GM23338 (cell line): ENCODE results near the gene SELENOO. TPM values are rescaled to one million over a fixed set of nuclear protein-coding genes. Genes with fewer than 3 reads are reported as not detected.

ENCODE experiments used
- ATAC-seq: fragments of 200-7000 bp; cut with Tn5 transposase; 3 replicates; pipeline ENCODE4 v1.9.1; 2020
- DNase-seq: peaks from one replicate; pipeline ENCODE4 v3.0.0-alpha.2; 2015; ENCODE audit warnings: low spot score
- H2AFZ ChIP-seq: fragments of 200-600 bp; sonication (generic); 2 replicates; pipeline ENCODE4 v1.8.0; 2016; ENCODE audit warnings: antibody characterized with exemption, mild to moderate bottlenecking, moderate library complexity
- H3F3A ChIP-seq: fragments of 200-600 bp; sonication (generic); replicated peaks from 2 replicates; pipeline ENCODE4 v1.8.0; 2017; ENCODE audit warnings: antibody characterized with exemption, mixed run types, low read depth
- H3K27ac ChIP-seq: fragments of 200-600 bp; sonication (generic); 2 replicates; pipeline ENCODE4 v1.6.1; 2016; ENCODE audit warnings: low read depth
- H3K27me3 ChIP-seq: fragments of 200-600 bp; sonication (generic); 2 replicates; pipeline ENCODE4 v1.8.0; 2016; ENCODE audit warnings: mild to moderate bottlenecking, mixed run types, moderate library complexity; ENCODE audit not compliant: insufficient read depth
- H3K36me3 ChIP-seq: fragments of 200-600 bp; sonication (generic); 2 replicates; pipeline ENCODE4 v1.8.0; 2016; ENCODE audit warnings: mild to moderate bottlenecking; ENCODE audit not compliant: insufficient read depth
- H3K4me1 ChIP-seq: fragments of 200-600 bp; sonication (generic); 2 replicates; pipeline ENCODE4 v1.8.0; 2016; ENCODE audit warnings: mild to moderate bottlenecking, moderate library complexity; ENCODE audit not compliant: insufficient read depth
- H3K4me2 ChIP-seq: fragments of 200-600 bp; sonication (generic); 2 replicates; pipeline ENCODE4 v1.7.1; 2017; ENCODE audit warnings: mixed run types
- H3K4me3 ChIP-seq: fragments of 200-600 bp; sonication (generic); 2 replicates; pipeline ENCODE4 v1.6.1; 2016; ENCODE audit warnings: mixed run types
- H3K79me2 ChIP-seq: fragments of 200-600 bp; sonication (generic); replicated peaks from 2 replicates; pipeline ENCODE4 v1.8.0; 2017; ENCODE audit warnings: mild to moderate bottlenecking; ENCODE audit not compliant: insufficient read depth
- H3K9me2 ChIP-seq: fragments of 200-600 bp; sonication (generic); 2 replicates; pipeline ENCODE4 v1.8.0; 2017; ENCODE audit not compliant: insufficient read depth
- H4K20me1 ChIP-seq: fragments of 200-600 bp; sonication (generic); replicated peaks from 2 replicates; pipeline ENCODE4 v1.8.0; 2017; ENCODE audit warnings: mild to moderate bottlenecking; ENCODE audit not compliant: insufficient read depth
- H3K27ac Mint-ChIP-seq: 2 replicates; pipeline ENCODE4 v1.8.0; 2020; ENCODE audit warnings: inconsistent platforms, mild to moderate bottlenecking, moderate library complexity, mixed read lengths
- H3K27me3 Mint-ChIP-seq: 3 replicates; pipeline ENCODE4 v1.8.0; 2022; ENCODE audit warnings: low read depth, mild to moderate bottlenecking, moderate library complexity, mixed read lengths, inconsistent platforms; ENCODE audit not compliant: insufficient read depth, poor library complexity
- H3K36me3 Mint-ChIP-seq: 3 replicates; pipeline ENCODE4 v1.8.0; 2021; ENCODE audit warnings: low read depth, mild to moderate bottlenecking, inconsistent platforms, moderate library complexity, mixed read lengths
- H3K4me1 Mint-ChIP-seq: 3 replicates; pipeline ENCODE4 v1.8.0; 2020; ENCODE audit warnings: mild to moderate bottlenecking, inconsistent platforms, mixed read lengths
- H3K4me3 Mint-ChIP-seq: 3 replicates; pipeline ENCODE4 v1.8.0; 2021; ENCODE audit warnings: moderate library complexity, mild to moderate bottlenecking, inconsistent platforms, mixed read lengths
- H3K9me3 Mint-ChIP-seq: 3 replicates; pipeline ENCODE4 v1.8.0; 2020; ENCODE audit warnings: moderate library complexity, mild to moderate bottlenecking, inconsistent platforms, mixed read lengths
- CREB1 ChIP-seq: fragments of 250-450 bp; sonication (Bioruptor Pico); IDR thresholded peaks from 2 replicates; pipeline ENCODE4 v1.5.0; 2020; ENCODE audit warnings: low read depth, mild to moderate bottlenecking, moderate library complexity
- NANOG ChIP-seq: IDR thresholded peaks from 2 replicates; pipeline ENCODE4 v1.6.1; 2016; ENCODE audit warnings: antibody characterized with exemption, borderline replicate concordance
- ZNF114 ChIP-seq: fragments of 250-450 bp; sonication (Bioruptor Pico); IDR thresholded peaks from 2 replicates; pipeline ENCODE4 v1.5.0; 2020; ENCODE audit warnings: mild to moderate bottlenecking, moderate library complexity
- polyA plus RNA-seq: library from polyadenylated mRNA; unstranded; fragments of >200 nt; fragmentation: Nextera tagmentation; extraction: Ambion mirVana; gene quantifications from 2 replicates; pipeline ENCODE4 v1.2.1, GENCODE V29; 2016
- total RNA-seq: library from RNA; depleted of rRNA; stranded (reverse); fragments of >200 nt; shearing (Covaris generic); gene quantifications from 2 replicates; pipeline ENCODE4 v1.2.3, GENCODE V29; 2014
- TF ChIP-seq, protein P1 (sequence below): fragments of 250-450 bp; sonication (Bioruptor Pico); IDR thresholded peaks from 2 replicates; pipeline ENCODE4 v1.5.0; 2020; ENCODE audit warnings: mild to moderate bottlenecking, moderate library complexity

SELENOO gene
- total and polyA plus RNA-seq, 2 experiments from 2014 or later = 6.8 to 21.3 TPM

DNA sequence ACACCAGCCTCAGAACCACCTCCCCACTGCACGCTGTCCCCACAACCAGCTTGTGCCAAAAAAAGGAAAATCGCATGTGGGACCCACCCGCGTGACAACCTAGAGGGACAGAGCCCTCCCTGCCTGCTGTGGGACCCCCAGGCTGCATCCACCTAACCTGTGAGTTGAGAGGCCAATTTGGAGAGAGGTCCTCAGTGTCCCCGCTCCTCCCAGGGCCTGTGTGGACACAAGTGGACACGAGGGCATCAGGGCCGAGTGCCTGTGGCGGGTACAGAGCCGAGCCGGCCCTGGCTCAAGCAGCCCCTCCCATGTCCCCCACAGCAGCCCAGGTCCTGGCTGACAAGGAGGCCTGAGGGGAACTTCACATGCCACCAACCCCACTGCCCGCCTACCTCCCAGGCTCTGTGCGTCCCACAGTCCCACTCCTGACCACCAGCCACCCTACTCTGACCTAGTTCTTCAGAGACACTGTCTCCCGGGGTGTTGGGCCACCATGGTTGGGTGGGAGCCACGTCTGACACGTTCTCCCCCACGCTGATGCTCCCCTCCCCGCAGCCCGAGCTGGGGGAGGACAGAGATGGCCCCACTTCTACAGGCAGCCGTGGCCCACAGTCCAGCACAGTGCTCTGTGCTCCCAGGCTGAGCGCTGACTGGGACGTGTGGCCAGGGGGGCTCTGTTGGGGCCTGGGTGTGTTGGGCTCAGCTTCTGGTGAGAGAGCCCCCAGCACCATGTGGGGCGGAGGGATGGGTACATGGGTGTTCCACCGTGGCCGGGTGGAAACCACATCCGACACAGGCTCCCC, 19.2 kb downstream of the SELENOO start:
- no peaks in the 10 kb centered on the region for H3K36me3 ChIP-seq
- peaks cover 2% of the 10 kb centered on the region; the same call in 1 of the 3 replicates for H3K4me1 Mint-ChIP-seq
- no peaks in the 10 kb centered on the region for H3F3A ChIP-seq
- no peak overlapping the region for H3K4me2 ChIP-seq
- H4K20me1 ChIP-seq = peaks cover 6% of the 10 kb centered on the region
- H3K27me3 Mint-ChIP-seq = peaks cover 1% of the 10 kb centered on the region
- no peak overlapping the region for H3K27ac Mint-ChIP-seq
- no peaks in the 10 kb centered on the region for H3K9me3 Mint-ChIP-seq
- no peaks in the 10 kb centered on the region for H3K27me3 ChIP-seq
- H3K9me2 ChIP-seq = no peaks in the 10 kb centered on the region
- peaks cover 1% of the 10 kb centered on the region; the same call in 1 of the 2 replicates for H3K79me2 ChIP-seq
- H3K4me3 ChIP-seq = no peak overlapping the region
- no peak overlapping the region for H3K27ac ChIP-seq
- H3K36me3 Mint-ChIP-seq = peaks cover 60% of the 10 kb centered on the region
- no peaks in the 10 kb centered on the region; the same call in 1 of the 2 replicates for H3K4me1 ChIP-seq
- H2AFZ ChIP-seq = no peak overlapping the region
- DNase-seq (no peak), ATAC-seq (no peak)
- no peak overlapping the region; the same call in 2 of the 3 replicates for H3K4me3 Mint-ChIP-seq
- TF ChIP-seq CREB1 (no peak), ZNF114 (CRISPR knock-in tag) (no peak), NANOG (no peak)
- TF ChIP-seq, protein P1, sequence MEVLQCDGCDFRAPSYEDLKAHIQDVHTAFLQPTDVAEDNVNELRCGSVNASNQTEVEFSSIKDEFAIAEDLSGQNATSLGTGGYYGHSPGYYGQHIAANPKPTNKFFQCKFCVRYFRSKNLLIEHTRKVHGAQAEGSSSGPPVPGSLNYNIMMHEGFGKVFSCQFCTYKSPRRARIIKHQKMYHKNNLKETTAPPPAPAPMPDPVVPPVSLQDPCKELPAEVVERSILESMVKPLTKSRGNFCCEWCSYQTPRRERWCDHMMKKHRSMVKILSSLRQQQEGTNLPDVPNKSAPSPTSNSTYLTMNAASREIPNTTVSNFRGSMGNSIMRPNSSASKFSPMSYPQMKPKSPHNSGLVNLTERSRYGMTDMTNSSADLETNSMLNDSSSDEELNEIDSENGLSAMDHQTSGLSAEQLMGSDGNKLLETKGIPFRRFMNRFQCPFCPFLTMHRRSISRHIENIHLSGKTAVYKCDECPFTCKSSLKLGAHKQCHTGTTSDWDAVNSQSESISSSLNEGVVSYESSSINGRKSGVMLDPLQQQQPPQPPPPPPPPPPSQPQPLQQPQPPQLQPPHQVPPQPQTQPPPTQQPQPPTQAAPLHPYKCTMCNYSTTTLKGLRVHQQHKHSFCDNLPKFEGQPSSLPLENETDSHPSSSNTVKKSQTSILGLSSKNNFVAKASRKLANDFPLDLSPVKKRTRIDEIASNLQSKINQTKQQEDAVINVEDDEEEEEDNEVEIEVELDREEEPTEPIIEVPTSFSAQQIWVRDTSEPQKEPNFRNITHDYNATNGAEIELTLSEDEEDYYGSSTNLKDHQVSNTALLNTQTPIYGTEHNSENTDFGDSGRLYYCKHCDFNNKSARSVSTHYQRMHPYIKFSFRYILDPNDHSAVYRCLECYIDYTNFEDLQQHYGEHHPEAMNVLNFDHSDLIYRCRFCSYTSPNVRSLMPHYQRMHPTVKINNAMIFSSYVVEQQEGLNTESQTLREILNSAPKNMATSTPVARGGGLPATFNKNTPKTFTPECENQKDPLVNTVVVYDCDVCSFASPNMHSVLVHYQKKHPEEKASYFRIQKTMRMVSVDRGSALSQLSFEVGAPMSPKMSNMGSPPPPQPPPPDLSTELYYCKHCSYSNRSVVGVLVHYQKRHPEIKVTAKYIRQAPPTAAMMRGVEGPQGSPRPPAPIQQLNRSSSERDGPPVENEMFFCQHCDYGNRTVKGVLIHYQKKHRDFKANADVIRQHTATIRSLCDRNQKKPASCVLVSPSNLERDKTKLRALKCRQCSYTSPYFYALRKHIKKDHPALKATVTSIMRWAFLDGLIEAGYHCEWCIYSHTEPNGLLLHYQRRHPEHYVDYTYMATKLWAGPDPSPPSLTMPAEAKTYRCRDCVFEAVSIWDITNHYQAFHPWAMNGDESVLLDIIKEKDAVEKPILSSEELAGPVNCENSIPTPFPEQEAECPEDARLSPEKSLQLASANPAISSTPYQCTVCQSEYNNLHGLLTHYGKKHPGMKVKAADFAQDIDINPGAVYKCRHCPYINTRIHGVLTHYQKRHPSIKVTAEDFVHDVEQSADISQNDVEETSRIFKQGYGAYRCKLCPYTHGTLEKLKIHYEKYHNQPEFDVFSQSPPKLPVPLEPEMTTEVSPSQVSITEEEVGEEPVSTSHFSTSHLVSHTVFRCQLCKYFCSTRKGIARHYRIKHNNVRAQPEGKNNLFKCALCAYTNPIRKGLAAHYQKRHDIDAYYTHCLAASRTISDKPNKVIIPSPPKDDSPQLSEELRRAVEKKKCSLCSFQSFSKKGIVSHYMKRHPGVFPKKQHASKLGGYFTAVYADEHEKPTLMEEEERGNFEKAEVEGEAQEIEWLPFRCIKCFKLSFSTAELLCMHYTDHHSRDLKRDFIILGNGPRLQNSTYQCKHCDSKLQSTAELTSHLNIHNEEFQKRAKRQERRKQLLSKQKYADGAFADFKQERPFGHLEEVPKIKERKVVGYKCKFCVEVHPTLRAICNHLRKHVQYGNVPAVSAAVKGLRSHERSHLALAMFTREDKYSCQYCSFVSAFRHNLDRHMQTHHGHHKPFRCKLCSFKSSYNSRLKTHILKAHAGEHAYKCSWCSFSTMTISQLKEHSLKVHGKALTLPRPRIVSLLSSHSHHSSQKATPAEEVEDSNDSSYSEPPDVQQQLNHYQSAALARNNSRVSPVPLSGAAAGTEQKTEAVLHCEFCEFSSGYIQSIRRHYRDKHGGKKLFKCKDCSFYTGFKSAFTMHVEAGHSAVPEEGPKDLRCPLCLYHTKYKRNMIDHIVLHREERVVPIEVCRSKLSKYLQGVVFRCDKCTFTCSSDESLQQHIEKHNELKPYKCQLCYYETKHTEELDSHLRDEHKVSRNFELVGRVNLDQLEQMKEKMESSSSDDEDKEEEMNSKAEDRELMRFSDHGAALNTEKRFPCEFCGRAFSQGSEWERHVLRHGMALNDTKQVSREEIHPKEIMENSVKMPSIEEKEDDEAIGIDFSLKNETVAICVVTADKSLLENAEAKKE = no peak
